Neural cell (in vitro differentiated cells): ENCODE data around the gene TTC9C. TPM values are rescaled to one million over a fixed set of nuclear protein-coding genes. Genes with fewer than 3 reads are reported as not detected.

Experiments
- H2AFZ ChIP-seq: fragments of 200-600, 300-800 bp; sonication (generic), shearing (Covaris generic); 2 replicates; pipeline ENCODE4 v1.6.0; 2014; ENCODE audit warnings: low read depth, mild to moderate bottlenecking, antibody characterized with exemption, low read length, moderate library complexity
- H3F3A ChIP-seq: fragments of 200-600 bp; shearing (Covaris generic); 2 replicates; pipeline ENCODE4 v1.6.1; 2016; ENCODE audit warnings: mild to moderate bottlenecking, moderate library complexity, mixed read lengths, antibody characterized with exemption, low read length; ENCODE audit not compliant: insufficient read depth, poor library complexity, severe bottlenecking
- H3K27ac ChIP-seq: fragments of 200-600, 300-800 bp; sonication (generic), shearing (Covaris generic); 2 replicates; pipeline ENCODE4 v1.5.1; 2014; ENCODE audit warnings: mild to moderate bottlenecking, low read length, moderate library complexity
- H3K27me3 ChIP-seq: fragments of 300-800, 200-600 bp; sonication (generic), shearing (Covaris generic); 2 replicates; pipeline ENCODE4 v1.6.0; 2014; ENCODE audit warnings: mild to moderate bottlenecking, low read depth, low read length, moderate library complexity; ENCODE audit not compliant: insufficient read depth
- H3K36me3 ChIP-seq: fragments of 300-800, 200-600 bp; sonication (generic), shearing (Covaris generic); 2 replicates; pipeline ENCODE4 v1.5.1; 2014; ENCODE audit warnings: mild to moderate bottlenecking, antibody characterized with exemption, low read length, moderate library complexity; ENCODE audit not compliant: insufficient read depth
- H3K4me2 ChIP-seq: fragments of 300-800, 200-600 bp; sonication (generic), shearing (Covaris generic); 2 replicates; pipeline ENCODE4 v1.6.0; 2014; ENCODE audit warnings: mild to moderate bottlenecking, low read length
- H3K4me3 ChIP-seq: fragments of 300-800, 200-600 bp; sonication (generic), shearing (Covaris generic); 2 replicates; pipeline ENCODE4 v1.5.1; 2014; ENCODE audit warnings: mild to moderate bottlenecking, low read length, moderate library complexity
- H3K79me2 ChIP-seq: fragments of 200-600 bp; shearing (Covaris generic); replicated peaks from 2 replicates; pipeline ENCODE4 v1.6.0; 2014; ENCODE audit warnings: mild to moderate bottlenecking, low read length, moderate library complexity; ENCODE audit not compliant: insufficient read depth
- H3K9ac ChIP-seq: fragments of 300-800, 200-600 bp; sonication (generic), shearing (Covaris generic); 2 replicates; pipeline ENCODE4 v1.6.1; 2016; ENCODE audit warnings: mild to moderate bottlenecking, low read length, mixed read lengths
- H3K9me2 ChIP-seq: fragments of 200-600 bp; shearing (Covaris generic); 2 replicates; pipeline ENCODE4 v1.6.1; 2016; ENCODE audit warnings: mild to moderate bottlenecking, low read length, mixed read lengths; ENCODE audit not compliant: insufficient read depth
- H3K9me3 ChIP-seq: fragments of 200-600, 300-800 bp; sonication (generic), shearing (Covaris generic); 2 replicates; pipeline ENCODE4 v1.6.1; 2016; ENCODE audit warnings: mild to moderate bottlenecking, mixed run types, low read length, moderate library complexity, mixed read lengths
- H4K20me1 ChIP-seq: fragments of 200-600 bp; shearing (Covaris generic); 2 replicates; pipeline ENCODE4 v1.6.1; 2016; ENCODE audit warnings: mild to moderate bottlenecking, mixed run types; ENCODE audit not compliant: insufficient read depth
- EP300 ChIP-seq: fragments of 450-650 bp; conservative IDR thresholded peaks from 2 replicates; pipeline ENCODE4 v1.6.1; 2014; ENCODE audit warnings: antibody characterized with exemption, mild to moderate bottlenecking, moderate library complexity; ENCODE audit not compliant: poor library complexity, severe bottlenecking
- EZH2 ChIP-seq: fragments of 200-600, 300-800 bp; shearing (Covaris generic), sonication (generic); IDR thresholded peaks from 2 replicates; pipeline ENCODE4 v1.6.1; 2014; ENCODE audit warnings: antibody characterized with exemption, low read length, borderline replicate concordance, mild to moderate bottlenecking; ENCODE audit not compliant: insufficient read depth, poor library complexity, severe bottlenecking
- MXI1 ChIP-seq: fragments of 450-650 bp; conservative IDR thresholded peaks from 2 replicates; pipeline ENCODE4 v1.6.1; 2014; ENCODE audit warnings: antibody characterized with exemption, mild to moderate bottlenecking; ENCODE audit not compliant: poor library complexity, severe bottlenecking
- POLR2AphosphoS5 ChIP-seq: IDR thresholded peaks from 2 replicates; pipeline ENCODE4 v1.6.1; 2012
- RAD21 ChIP-seq: fragments of 450-650 bp; conservative IDR thresholded peaks from 2 replicates; pipeline ENCODE4 v1.6.1; 2014; ENCODE audit warnings: antibody characterized with exemption, mild to moderate bottlenecking, moderate library complexity
- SMC3 ChIP-seq: fragments of 450-650 bp; conservative IDR thresholded peaks from 2 replicates; pipeline ENCODE4 v1.6.1; 2014; ENCODE audit warnings: antibody characterized with exemption, mild to moderate bottlenecking, moderate library complexity; ENCODE audit not compliant: poor library complexity
- TAF1 ChIP-seq: IDR thresholded peaks from 2 replicates; pipeline ENCODE4 v1.6.1; 2012; ENCODE audit warnings: low read depth
- polyA plus RNA-seq: library from polyadenylated mRNA; depleted of rRNA; stranded (reverse); fragments of >200 nt; gene quantifications from 2 replicates; pipeline ENCODE4 v1.2.3, GENCODE V29; 2014
- TF ChIP-seq, protein P1 (sequence below): fragments of 450-650 bp; IDR thresholded peaks from 2 replicates; pipeline ENCODE4 v1.5.1; 2014; ENCODE audit warnings: antibody characterized with exemption, mild to moderate bottlenecking, moderate library complexity; ENCODE audit not compliant: poor library complexity, severe bottlenecking
- TF ChIP-seq, protein P2 (sequence below): IDR thresholded peaks from 2 replicates; pipeline ENCODE4 v1.6.1; 2012; ENCODE audit warnings: borderline replicate concordance

Gene TTC9C
- polyA plus RNA-seq, 1 donor from 2014 or later = 48.6 TPM

DNA sequence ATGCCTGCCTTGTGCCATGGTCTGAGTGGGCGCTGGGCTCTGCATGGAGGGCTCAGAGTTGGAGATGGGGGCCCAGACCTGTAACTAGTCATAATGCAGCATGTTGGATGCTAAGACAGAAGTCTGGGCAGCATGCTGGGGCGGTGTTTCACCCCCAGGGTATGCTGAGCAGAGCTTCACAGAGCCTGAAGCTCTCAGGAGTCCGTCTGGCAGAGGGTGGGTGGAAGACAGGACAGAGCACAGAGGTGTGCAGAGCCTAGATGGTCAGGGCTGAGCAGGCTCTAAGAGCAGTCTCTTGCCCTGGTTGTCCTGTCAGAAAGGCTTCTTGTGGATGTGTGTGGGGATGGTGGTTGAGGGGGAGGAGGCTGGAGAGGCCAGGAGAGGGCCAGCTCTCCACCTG is 50.2 kb downstream of the TTC9C start:
- no peak for TF ChIP-seq MXI1
- TF ChIP-seq, protein P1, sequence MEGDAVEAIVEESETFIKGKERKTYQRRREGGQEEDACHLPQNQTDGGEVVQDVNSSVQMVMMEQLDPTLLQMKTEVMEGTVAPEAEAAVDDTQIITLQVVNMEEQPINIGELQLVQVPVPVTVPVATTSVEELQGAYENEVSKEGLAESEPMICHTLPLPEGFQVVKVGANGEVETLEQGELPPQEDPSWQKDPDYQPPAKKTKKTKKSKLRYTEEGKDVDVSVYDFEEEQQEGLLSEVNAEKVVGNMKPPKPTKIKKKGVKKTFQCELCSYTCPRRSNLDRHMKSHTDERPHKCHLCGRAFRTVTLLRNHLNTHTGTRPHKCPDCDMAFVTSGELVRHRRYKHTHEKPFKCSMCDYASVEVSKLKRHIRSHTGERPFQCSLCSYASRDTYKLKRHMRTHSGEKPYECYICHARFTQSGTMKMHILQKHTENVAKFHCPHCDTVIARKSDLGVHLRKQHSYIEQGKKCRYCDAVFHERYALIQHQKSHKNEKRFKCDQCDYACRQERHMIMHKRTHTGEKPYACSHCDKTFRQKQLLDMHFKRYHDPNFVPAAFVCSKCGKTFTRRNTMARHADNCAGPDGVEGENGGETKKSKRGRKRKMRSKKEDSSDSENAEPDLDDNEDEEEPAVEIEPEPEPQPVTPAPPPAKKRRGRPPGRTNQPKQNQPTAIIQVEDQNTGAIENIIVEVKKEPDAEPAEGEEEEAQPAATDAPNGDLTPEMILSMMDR = no peak
- TF ChIP-seq EP300 = no peak
- TF ChIP-seq TAF1 = no peak
- no peak for TF ChIP-seq RAD21
- TF ChIP-seq EZH2 = no peak
- TF ChIP-seq SMC3 = no peak
- no peak for TF ChIP-seq POLR2AphosphoS5
- TF ChIP-seq, protein P2, sequence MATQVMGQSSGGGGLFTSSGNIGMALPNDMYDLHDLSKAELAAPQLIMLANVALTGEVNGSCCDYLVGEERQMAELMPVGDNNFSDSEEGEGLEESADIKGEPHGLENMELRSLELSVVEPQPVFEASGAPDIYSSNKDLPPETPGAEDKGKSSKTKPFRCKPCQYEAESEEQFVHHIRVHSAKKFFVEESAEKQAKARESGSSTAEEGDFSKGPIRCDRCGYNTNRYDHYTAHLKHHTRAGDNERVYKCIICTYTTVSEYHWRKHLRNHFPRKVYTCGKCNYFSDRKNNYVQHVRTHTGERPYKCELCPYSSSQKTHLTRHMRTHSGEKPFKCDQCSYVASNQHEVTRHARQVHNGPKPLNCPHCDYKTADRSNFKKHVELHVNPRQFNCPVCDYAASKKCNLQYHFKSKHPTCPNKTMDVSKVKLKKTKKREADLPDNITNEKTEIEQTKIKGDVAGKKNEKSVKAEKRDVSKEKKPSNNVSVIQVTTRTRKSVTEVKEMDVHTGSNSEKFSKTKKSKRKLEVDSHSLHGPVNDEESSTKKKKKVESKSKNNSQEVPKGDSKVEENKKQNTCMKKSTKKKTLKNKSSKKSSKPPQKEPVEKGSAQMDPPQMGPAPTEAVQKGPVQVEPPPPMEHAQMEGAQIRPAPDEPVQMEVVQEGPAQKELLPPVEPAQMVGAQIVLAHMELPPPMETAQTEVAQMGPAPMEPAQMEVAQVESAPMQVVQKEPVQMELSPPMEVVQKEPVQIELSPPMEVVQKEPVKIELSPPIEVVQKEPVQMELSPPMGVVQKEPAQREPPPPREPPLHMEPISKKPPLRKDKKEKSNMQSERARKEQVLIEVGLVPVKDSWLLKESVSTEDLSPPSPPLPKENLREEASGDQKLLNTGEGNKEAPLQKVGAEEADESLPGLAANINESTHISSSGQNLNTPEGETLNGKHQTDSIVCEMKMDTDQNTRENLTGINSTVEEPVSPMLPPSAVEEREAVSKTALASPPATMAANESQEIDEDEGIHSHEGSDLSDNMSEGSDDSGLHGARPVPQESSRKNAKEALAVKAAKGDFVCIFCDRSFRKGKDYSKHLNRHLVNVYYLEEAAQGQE = no peak
- no peak overlapping the region for H3K4me2 ChIP-seq
- H3F3A ChIP-seq = no peaks in the 10 kb centered on the region
- H3K4me3 ChIP-seq = no peak overlapping the region
- no peak overlapping the region for H3K27ac ChIP-seq
- no peaks in the 10 kb centered on the region for H3K27me3 ChIP-seq
- no peaks in the 10 kb centered on the region for H4K20me1 ChIP-seq
- H3K79me2 ChIP-seq = peaks cover 3% of the 10 kb centered on the region
- no peaks in the 10 kb centered on the region for H3K36me3 ChIP-seq
- no peak overlapping the region for H2AFZ ChIP-seq
- no peaks in the 10 kb centered on the region for H3K9me3 ChIP-seq
- no peaks in the 10 kb centered on the region for H3K9me2 ChIP-seq
- H3K9ac ChIP-seq = no peak overlapping the region

DNA sequence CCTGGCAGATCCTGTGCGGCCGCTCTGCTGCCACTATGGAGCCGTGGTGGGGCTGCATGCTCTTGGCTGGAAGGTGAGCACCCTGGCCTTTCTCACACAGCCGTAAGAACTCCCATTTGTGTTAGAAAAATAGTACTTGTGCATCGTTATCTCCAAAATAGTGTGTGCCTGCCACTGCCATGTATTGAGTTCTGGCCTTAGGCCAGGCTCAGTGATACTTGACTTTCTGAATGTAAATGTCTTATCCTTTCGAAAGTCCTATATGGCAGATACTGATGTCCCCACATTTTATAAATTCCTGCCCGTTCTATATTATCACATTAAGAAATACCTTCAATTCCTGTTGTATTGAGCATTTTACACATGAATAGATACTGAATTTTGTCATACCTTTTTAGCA is 54.5 kb downstream of the TTC9C start:
- no peaks in the 10 kb centered on the region for H3F3A ChIP-seq
- no peak for TF ChIP-seq EP300
- no peak for TF ChIP-seq TAF1
- no peak for TF ChIP-seq SMC3
- no peak for TF ChIP-seq MXI1
- TF ChIP-seq, protein P2 = no peak
- no peak for TF ChIP-seq POLR2AphosphoS5
- TF ChIP-seq RAD21 = no peak
- TF ChIP-seq EZH2 = no peak
- TF ChIP-seq, protein P1 = no peak
- no peaks in the 10 kb centered on the region for H3K36me3 ChIP-seq
- H3K27me3 ChIP-seq = no peaks in the 10 kb centered on the region
- no peak overlapping the region for H3K4me2 ChIP-seq
- H3K9me2 ChIP-seq = no peaks in the 10 kb centered on the region
- H4K20me1 ChIP-seq = no peaks in the 10 kb centered on the region
- no peak overlapping the region for H3K9ac ChIP-seq
- H2AFZ ChIP-seq = no peak overlapping the region
- no peak overlapping the region for H3K4me3 ChIP-seq
- H3K27ac ChIP-seq = no peak overlapping the region
- no peaks in the 10 kb centered on the region for H3K79me2 ChIP-seq
- H3K9me3 ChIP-seq = no peaks in the 10 kb centered on the region
